GM13977 (cell line): ENCODE measurements around the gene GPR85.
"Not testable (repeated sequence)": the region's sequence is repeated elsewhere in the genome, so short reads cannot be mapped to it uniquely, and the experiment has no call there.

Experiments used
- DNase-seq: peaks from one replicate; pipeline ENCODE4 v3.0.0; 2012; ENCODE audit warnings: low spot score
- CTCF ChIP-seq: IDR thresholded peaks from 2 replicates; pipeline ENCODE4 v1.5.1; 2012; ENCODE audit warnings: mild to moderate bottlenecking, control low read depth; ENCODE audit not compliant: insufficient read depth; ENCODE audit errors: extremely low read depth, missing control alignments
- in situ Hi-C: fragments of 300-500 bp; cut with MboI; formaldehyde crosslinking; loops from one replicate; pipeline ENCODE4 v1.12.0; 2022; ENCODE audit warnings: low sequenced_read_pairs, low pct_unique_long_range_greater_than_20kb, mixed read lengths, inconsistent platforms; ENCODE audit not compliant: unreplicated experiment

The GPR85 gene

DNA sequence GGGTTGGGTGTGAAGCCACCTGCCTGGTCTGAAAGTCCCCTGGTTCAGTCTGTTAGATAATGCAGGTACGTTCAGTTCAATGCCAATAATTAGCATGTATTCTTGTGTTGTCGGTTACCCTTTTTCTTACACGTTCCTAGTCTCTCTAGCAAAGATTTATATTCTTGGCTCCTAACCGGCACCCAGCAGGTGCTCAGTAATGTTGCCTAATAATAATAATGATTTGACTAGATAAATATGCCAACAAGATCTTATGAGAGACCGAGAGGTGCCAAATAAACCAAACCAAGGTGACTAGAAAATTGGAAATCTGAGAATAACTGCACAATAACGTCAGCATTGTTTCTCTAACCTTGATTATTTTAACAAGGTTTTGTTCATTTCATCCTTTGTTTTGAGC, 32.8 kb upstream of the GPR85 start:
- DNase-seq = no peak
- in situ Hi-C loops = no loop called here
- no peak for TF ChIP-seq CTCF

- DNase-seq = peak; percentile 75
- no peak for TF ChIP-seq CTCF
- in situ Hi-C loops = no loop called here
These were observed 31.7 kb upstream of the GPR85 start, which contains the start of gene SMIM30 for GRCh38 chr7:113118074-113118959. Gene SMIM30 (minus strand): TSS chr7:113118554. CDS start chr7:113117578, 976 bp downstream.

- in situ Hi-C loops, DNase-seq: not testable (repeated sequence)
These were observed 30.7 kb upstream of the GPR85 start for GRCh38 chr7:113117374-113117774.

DNA sequence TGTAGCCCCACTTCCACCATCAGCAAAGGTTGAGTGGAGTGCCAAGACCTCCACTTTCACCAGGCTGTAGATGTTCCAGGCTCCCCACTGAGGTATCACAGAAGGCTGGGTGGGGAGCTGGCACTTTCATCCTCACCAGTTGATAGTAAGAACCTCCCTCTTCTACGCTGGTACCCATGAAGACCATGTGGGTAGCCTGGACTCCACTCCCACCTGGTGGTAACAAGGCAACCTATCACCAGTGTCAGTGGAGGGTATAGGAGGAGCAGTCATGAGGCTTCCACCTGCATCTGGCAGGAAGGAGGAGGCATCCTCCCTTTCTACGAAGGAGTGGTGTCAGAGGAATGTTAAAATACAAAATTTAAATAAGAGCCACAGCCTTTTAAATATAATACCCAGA, 27.3 kb upstream of the GPR85 start:
- in situ Hi-C loops = no loop called here
- no peak for DNase-seq
- peak; percentile 21 for TF ChIP-seq CTCF

DNA sequence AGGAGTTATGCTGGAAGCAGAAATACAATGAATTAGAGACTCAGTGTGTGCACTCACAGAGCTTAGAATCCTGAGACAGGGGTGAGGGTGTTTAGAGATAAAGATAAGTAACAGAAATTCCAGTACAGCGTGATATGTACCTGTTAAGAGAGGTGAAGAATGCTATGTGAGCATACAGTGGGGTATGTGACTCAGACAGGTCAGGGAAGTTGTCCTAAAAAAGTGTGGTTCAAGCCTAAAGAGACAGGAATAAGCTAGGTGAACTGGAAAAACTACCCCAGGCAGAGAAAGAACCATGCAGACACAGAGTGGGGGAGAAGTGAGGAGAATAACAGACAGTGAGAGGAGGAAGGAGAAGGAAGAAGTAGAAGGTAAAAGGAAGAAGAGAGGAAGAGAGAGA, 23.1 kb upstream of the GPR85 start:
- in situ Hi-C loops = no loop called here
- no peak for TF ChIP-seq CTCF
- no peak for DNase-seq

GRCh38 chr7:113100121-113100603, 13.5 kb upstream of the GPR85 start:
- no peak for DNase-seq
- in situ Hi-C loops = no loop called here

More at GRCh38 chr7:113100121-113100603, 13.5 kb upstream of the GPR85 start:
- TF ChIP-seq CTCF = no peak
